WTC11 (cell line): ENCODE measurements around the gene HNRNPC. TPM values are rescaled to one million over a fixed set of nuclear protein-coding genes. Genes with fewer than 3 reads are reported as not detected.

Source experiments
- ATAC-seq: fragments of 200-7000 bp; cut with Tn5 transposase; 2 replicates; pipeline ENCODE4 v1.10.0; 2021; ENCODE audit warnings: mild to moderate bottlenecking, moderate library complexity
- CTCF ChIA-PET: fragments of 300-600 bp; sonication (Branson Sonifier 250); formaldehyde crosslinking; loops from one replicate; lab custom pipeline; 2021; ENCODE audit warnings: antibody characterized with exemption; lab: Charles Lee
- POLR2A ChIA-PET: fragments of 350-600 bp; sonication (Branson Sonifier 250); formaldehyde crosslinking; loops from one replicate; lab custom pipeline; 2021; ENCODE audit warnings: antibody characterized with exemption; lab: Charles Lee
- DNase-seq: peaks from one replicate; pipeline ENCODE4 v3.0.0; 2021; ENCODE audit warnings: low spot score
- H3K27ac Mint-ChIP-seq: 2 replicates; pipeline ENCODE4 v1.8.0; 2021; ENCODE audit warnings: mixed read lengths
- H3K27me3 Mint-ChIP-seq: 2 replicates; pipeline ENCODE4 v1.8.0; 2021; ENCODE audit warnings: low read depth, mild to moderate bottlenecking, moderate library complexity, mixed read lengths
- H3K36me3 Mint-ChIP-seq: 2 replicates; pipeline ENCODE4 v1.8.0; 2021; ENCODE audit warnings: mixed read lengths
- H3K4me1 Mint-ChIP-seq: 2 replicates; pipeline ENCODE4 v1.8.0; 2022; ENCODE audit warnings: mixed read lengths
- H3K4me3 Mint-ChIP-seq: 2 replicates; pipeline ENCODE4 v1.8.0; 2021; ENCODE audit warnings: mild to moderate bottlenecking, moderate library complexity, mixed read lengths
- H3K9me3 Mint-ChIP-seq: 2 replicates; pipeline ENCODE4 v1.8.0; 2021; ENCODE audit warnings: mixed read lengths
- CREM ChIP-seq: sonication (generic); formaldehyde crosslinking; IDR thresholded peaks from 2 replicates; pipeline ENCODE4 v1.8.1; 2022; ENCODE audit warnings: mild to moderate bottlenecking, missing genetic modification reagents, moderate library complexity
- ELF4 ChIP-seq: sonication (generic); formaldehyde crosslinking; IDR thresholded peaks from 2 replicates; pipeline ENCODE4 v1.8.1; 2022; ENCODE audit warnings: low read depth, mild to moderate bottlenecking, moderate library complexity, missing genetic modification reagents
- FOXK1 ChIP-seq: sonication (generic); formaldehyde crosslinking; IDR thresholded peaks from 2 replicates; pipeline ENCODE4 v1.8.0; 2022; ENCODE audit warnings: mild to moderate bottlenecking, moderate library complexity, missing genetic modification reagents
- GTF2I ChIP-seq: fragments of 250-450 bp; sonication (Bioruptor Pico); conservative IDR thresholded peaks from 2 replicates; pipeline ENCODE4 v1.4.0; 2021; ENCODE audit warnings: mild to moderate bottlenecking
- IRF2 ChIP-seq: sonication (generic); formaldehyde crosslinking; IDR thresholded peaks from 2 replicates; pipeline ENCODE4 v1.8.0; 2022; ENCODE audit warnings: low read depth, missing genetic modification reagents, borderline replicate concordance
- JAZF1 ChIP-seq: fragments of 250-450 bp; sonication (Bioruptor Pico); IDR thresholded peaks from 2 replicates; pipeline ENCODE4 v1.9.0; 2021; ENCODE audit warnings: moderate library complexity, mild to moderate bottlenecking, inconsistent platforms
- MXD4 ChIP-seq: fragments of 250-450 bp; sonication (Bioruptor Pico); IDR thresholded peaks from 2 replicates; pipeline ENCODE4 v1.8.0; 2021; ENCODE audit warnings: mild to moderate bottlenecking, moderate library complexity, borderline replicate concordance
- NFYB ChIP-seq: sonication (generic); formaldehyde crosslinking; conservative IDR thresholded peaks from 2 replicates; pipeline ENCODE4 v1.8.0; 2022; ENCODE audit warnings: low read depth, missing genetic modification reagents
- NR2C2 ChIP-seq: sonication (generic); formaldehyde crosslinking; IDR thresholded peaks from 2 replicates; pipeline ENCODE4 v1.8.0; 2022; ENCODE audit warnings: mild to moderate bottlenecking, missing genetic modification reagents
- RORB ChIP-seq: fragments of 250-450 bp; sonication (Bioruptor Pico); IDR thresholded peaks from 2 replicates; pipeline ENCODE4 v1.9.0; 2021; ENCODE audit warnings: mild to moderate bottlenecking
- SMAD3 ChIP-seq: sonication (generic); formaldehyde crosslinking; IDR thresholded peaks from 2 replicates; pipeline ENCODE4 v1.8.0; 2022; ENCODE audit warnings: missing genetic modification reagents, mild to moderate bottlenecking, borderline replicate concordance
- SOX15 ChIP-seq: fragments of 250-450 bp; sonication (Bioruptor Pico); IDR thresholded peaks from 2 replicates; pipeline ENCODE4 v1.9.0; 2021; ENCODE audit warnings: mild to moderate bottlenecking
- SP1 ChIP-seq: sonication (generic); formaldehyde crosslinking; conservative IDR thresholded peaks from 2 replicates; pipeline ENCODE4 v1.8.1; 2022; ENCODE audit warnings: missing genetic modification reagents
- TCF7 ChIP-seq: sonication (generic); formaldehyde crosslinking; IDR thresholded peaks from 2 replicates; pipeline ENCODE4 v1.8.0; 2022; ENCODE audit warnings: mild to moderate bottlenecking, low read depth, missing genetic modification reagents, moderate library complexity
- ZNF219 ChIP-seq: sonication (generic); formaldehyde crosslinking; IDR thresholded peaks from 2 replicates; pipeline ENCODE4 v1.8.0; 2023; ENCODE audit warnings: missing genetic modification reagents, mild to moderate bottlenecking, borderline replicate concordance
- ZNF232 ChIP-seq: sonication (generic); formaldehyde crosslinking; IDR thresholded peaks from 2 replicates; pipeline ENCODE4 v1.8.0; 2022; ENCODE audit warnings: mild to moderate bottlenecking, missing genetic modification reagents
- total RNA-seq: library from RNA; stranded (reverse); gene quantifications from 3 replicates; pipeline ENCODE4 v1.2.3, GENCODE V29; 2021
- TF ChIP-seq, protein P1 (sequence below): fragments of 250-450 bp; sonication (Bioruptor Pico); IDR thresholded peaks from 2 replicates; pipeline ENCODE4 v1.9.0; 2021; ENCODE audit warnings: mild to moderate bottlenecking
- TF ChIP-seq, protein P2 (sequence below): fragments of 250-450 bp; sonication (Bioruptor Pico); conservative IDR thresholded peaks from 2 replicates; pipeline ENCODE4 v1.9.0; 2021; ENCODE audit warnings: mild to moderate bottlenecking
- TF ChIP-seq, protein P3 (sequence below): fragments of 250-450 bp; sonication (Bioruptor Pico); IDR thresholded peaks from 2 replicates; pipeline ENCODE4 v1.8.0; 2021; ENCODE audit warnings: mild to moderate bottlenecking
- TF ChIP-seq, protein P4 (sequence below): sonication (generic); formaldehyde crosslinking; IDR thresholded peaks from 2 replicates; pipeline ENCODE4 v1.8.1; 2023; ENCODE audit warnings: mild to moderate bottlenecking, missing genetic modification reagents, moderate library complexity
- TF ChIP-seq, protein P5 (sequence below): sonication (generic); formaldehyde crosslinking; IDR thresholded peaks from 2 replicates; pipeline ENCODE4 v1.8.1; 2023; ENCODE audit warnings: mild to moderate bottlenecking, missing genetic modification reagents, moderate library complexity
- TF ChIP-seq, protein P6 (sequence below): sonication (generic); formaldehyde crosslinking; IDR thresholded peaks from 2 replicates; pipeline ENCODE4 v1.8.0; 2022; ENCODE audit warnings: mild to moderate bottlenecking, missing genetic modification reagents
- TF ChIP-seq, protein P7 (sequence below): fragments of 250-450 bp; sonication (Bioruptor Pico); IDR thresholded peaks from 2 replicates; pipeline ENCODE4 v1.9.0; 2021; ENCODE audit warnings: mild to moderate bottlenecking

The HNRNPC gene
- total RNA-seq, 1 experiment from 2014 or later = 982 TPM

DNA sequence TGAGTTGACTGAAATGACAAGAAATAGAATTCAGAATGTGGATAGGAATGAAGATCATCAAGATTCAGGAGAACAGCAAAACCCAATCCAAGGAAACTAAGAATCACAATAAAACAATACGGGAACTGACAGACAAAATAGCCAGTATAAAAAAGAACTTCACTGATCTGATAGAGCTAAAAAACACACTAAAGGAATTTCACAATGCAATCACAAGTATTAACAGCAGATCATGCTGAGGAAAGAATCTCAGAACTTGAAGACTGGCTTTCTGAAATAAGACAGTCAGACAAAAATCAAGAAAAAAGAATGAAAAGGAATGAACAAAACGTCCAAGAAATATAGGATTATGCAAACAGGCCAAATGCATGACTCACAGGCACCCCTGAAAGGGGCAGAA, 98.1 kb downstream of the HNRNPC start (continued):
- TF ChIP-seq RORB (CRISPR knock-in tag) (no peak), ZNF232 (CRISPR knock-in tag) (no peak), SP1 (CRISPR knock-in tag) (no peak), FOXK1 (CRISPR knock-in tag) (no peak)

DNA sequence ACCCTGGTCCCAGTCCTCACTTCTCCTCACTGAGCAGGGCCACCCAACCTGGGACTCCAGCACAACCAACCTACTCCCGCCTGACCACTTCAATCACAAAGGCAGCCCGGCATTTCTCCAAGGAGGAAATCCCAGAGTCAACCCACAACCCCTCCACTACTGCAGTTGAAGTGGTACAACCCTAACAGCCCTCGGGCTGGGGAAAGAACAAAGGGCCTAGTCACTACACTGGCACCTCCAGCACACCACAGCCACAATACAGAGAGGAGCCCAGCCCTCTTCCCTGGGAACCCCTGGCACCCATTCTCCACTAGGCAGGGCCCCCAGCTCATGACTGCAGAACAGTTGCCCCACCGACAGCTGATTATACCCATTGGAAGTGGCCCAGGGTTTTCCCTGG, 99.7 kb downstream of the HNRNPC start:
- Mint-ChIP-seq H3K9me3 (peaks cover 5% of the 10 kb centered on the region), H3K27ac (no peak overlapping the region), H3K4me3 (no peak overlapping the region), H3K27me3 (peaks cover 5% of the 10 kb centered on the region; the same call in 1 of the 2 replicates), H3K4me1 (no peaks in the 10 kb centered on the region), H3K36me3 (no peaks in the 10 kb centered on the region)
- ChIA-PET CTCF (interaction anchor here (0.5 kb wide), 1 partner anchor 136 kb away, joined by 4 read pairs; no protein-coding TSS in a partner anchor), POLR2A (no interaction called here)
- TF ChIP-seq, protein P1, sequence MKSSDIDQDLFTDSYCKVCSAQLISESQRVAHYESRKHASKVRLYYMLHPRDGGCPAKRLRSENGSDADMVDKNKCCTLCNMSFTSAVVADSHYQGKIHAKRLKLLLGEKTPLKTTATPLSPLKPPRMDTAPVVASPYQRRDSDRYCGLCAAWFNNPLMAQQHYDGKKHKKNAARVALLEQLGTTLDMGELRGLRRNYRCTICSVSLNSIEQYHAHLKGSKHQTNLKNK (CRISPR knock-in tag) = no peak
- no peak for TF ChIP-seq MXD4 (CRISPR knock-in tag)
- TF ChIP-seq, protein P2, sequence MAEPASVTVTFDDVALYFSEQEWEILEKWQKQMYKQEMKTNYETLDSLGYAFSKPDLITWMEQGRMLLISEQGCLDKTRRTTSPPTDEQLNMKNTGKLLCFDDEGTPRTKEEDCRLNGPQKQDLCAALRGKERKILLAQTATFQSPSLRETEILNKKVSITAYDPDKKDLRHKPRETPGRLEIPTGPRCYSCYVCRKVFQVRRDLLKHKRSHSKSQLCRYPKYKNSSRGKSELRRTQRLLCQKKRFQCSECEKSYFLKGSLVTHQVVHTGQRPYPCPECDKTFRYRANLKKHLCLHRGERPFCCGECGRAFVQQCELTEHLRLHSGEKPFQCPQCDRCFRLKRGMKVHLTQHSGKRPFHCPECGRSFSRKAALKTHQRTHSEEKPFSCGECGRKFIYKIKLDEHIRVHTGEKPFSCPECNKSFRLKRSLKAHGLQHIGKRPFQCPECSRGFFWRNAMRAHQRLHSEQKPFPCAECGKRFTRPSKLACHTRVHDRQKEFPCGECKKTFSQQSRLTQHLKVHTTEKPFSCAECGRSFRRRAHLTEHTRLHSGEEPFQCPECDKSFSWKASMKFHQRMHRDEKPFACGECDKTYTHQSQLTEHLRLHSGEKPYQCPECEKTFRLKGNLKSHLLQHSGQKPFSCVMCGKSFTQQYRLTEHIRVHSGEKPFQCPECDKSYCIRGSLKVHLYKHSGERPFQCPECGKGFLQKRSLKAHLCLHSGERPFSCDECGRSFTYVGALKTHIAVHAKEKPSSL (CRISPR knock-in tag) = no peak
- no peak for TF ChIP-seq ELF4 (CRISPR knock-in tag)
- no peak for TF ChIP-seq ZNF219 (CRISPR knock-in tag)
- TF ChIP-seq, protein P3, sequence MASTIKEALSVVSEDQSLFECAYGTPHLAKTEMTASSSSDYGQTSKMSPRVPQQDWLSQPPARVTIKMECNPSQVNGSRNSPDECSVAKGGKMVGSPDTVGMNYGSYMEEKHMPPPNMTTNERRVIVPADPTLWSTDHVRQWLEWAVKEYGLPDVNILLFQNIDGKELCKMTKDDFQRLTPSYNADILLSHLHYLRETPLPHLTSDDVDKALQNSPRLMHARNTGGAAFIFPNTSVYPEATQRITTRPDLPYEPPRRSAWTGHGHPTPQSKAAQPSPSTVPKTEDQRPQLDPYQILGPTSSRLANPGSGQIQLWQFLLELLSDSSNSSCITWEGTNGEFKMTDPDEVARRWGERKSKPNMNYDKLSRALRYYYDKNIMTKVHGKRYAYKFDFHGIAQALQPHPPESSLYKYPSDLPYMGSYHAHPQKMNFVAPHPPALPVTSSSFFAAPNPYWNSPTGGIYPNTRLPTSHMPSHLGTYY (CRISPR knock-in tag) = no peak
- no peak for TF ChIP-seq SMAD3 (CRISPR knock-in tag)
- TF ChIP-seq, protein P4, sequence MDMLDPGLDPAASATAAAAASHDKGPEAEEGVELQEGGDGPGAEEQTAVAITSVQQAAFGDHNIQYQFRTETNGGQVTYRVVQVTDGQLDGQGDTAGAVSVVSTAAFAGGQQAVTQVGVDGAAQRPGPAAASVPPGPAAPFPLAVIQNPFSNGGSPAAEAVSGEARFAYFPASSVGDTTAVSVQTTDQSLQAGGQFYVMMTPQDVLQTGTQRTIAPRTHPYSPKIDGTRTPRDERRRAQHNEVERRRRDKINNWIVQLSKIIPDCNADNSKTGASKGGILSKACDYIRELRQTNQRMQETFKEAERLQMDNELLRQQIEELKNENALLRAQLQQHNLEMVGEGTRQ = no peak
- TF ChIP-seq, protein P5, sequence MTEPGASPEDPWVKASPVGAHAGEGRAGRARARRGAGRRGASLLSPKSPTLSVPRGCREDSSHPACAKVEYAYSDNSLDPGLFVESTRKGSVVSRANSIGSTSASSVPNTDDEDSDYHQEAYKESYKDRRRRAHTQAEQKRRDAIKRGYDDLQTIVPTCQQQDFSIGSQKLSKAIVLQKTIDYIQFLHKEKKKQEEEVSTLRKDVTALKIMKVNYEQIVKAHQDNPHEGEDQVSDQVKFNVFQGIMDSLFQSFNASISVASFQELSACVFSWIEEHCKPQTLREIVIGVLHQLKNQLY = no peak
- no peak for TF ChIP-seq SOX15 (CRISPR knock-in tag)
- no peak for TF ChIP-seq TCF7 (CRISPR knock-in tag)
- DNase-seq (no peak), ATAC-seq (no peak)

DNA sequence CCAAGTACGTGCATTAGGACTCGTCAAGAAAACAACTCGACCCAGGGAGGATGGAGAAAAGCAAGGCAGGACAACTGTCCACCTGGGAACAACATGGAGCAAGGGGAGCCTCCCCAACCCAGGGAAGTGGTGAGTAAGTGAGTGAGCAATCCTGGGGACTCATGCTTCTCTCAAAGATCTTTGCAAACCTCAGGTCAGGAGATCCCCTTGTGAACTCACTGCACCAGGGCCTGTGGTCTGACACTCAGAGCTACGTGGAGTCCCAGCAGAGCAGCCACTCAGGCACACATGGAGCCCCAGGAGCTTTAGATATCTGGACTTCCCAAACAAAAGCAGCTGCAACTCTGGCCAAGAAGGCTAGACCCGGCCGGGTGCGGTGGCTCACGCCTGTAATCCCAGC, 101.2 kb downstream of the HNRNPC start:
- H3K4me3 Mint-ChIP-seq = no peak overlapping the region
- no peak for ATAC-seq
- H3K27ac Mint-ChIP-seq = no peak overlapping the region
- peaks cover 4% of the 10 kb centered on the region for H3K9me3 Mint-ChIP-seq
- H3K4me1 Mint-ChIP-seq = no peaks in the 10 kb centered on the region
- CTCF ChIA-PET = interaction anchor here (0.9 kb wide), 1 partner anchor 29 kb away, joined by 3 read pairs; no protein-coding TSS in a partner anchor
- H3K27me3 Mint-ChIP-seq = peaks cover 5% of the 10 kb centered on the region
- no peak for DNase-seq
- POLR2A ChIA-PET = interaction anchor here (0.7 kb wide), 1 partner anchor 72 kb away, joined by 7 read pairs; no protein-coding TSS in a partner anchor
- H3K36me3 Mint-ChIP-seq = no peaks in the 10 kb centered on the region
- TF ChIP-seq, protein P6, sequence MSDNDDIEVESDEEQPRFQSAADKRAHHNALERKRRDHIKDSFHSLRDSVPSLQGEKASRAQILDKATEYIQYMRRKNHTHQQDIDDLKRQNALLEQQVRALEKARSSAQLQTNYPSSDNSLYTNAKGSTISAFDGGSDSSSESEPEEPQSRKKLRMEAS (CRISPR knock-in tag) = no peak
- TF ChIP-seq NR2C2 = no peak
- TF ChIP-seq CREM (CRISPR knock-in tag) = no peak
- TF ChIP-seq IRF2 = no peak
- no peak for TF ChIP-seq JAZF1 (CRISPR knock-in tag)
- TF ChIP-seq, protein P5 = no peak
- no peak for TF ChIP-seq MXD4 (CRISPR knock-in tag)
- TF ChIP-seq SP1 (CRISPR knock-in tag) = no peak
- TF ChIP-seq GTF2I (CRISPR knock-in tag) = no peak
- TF ChIP-seq NFYB (CRISPR knock-in tag) = no peak
- TF ChIP-seq, protein P7, sequence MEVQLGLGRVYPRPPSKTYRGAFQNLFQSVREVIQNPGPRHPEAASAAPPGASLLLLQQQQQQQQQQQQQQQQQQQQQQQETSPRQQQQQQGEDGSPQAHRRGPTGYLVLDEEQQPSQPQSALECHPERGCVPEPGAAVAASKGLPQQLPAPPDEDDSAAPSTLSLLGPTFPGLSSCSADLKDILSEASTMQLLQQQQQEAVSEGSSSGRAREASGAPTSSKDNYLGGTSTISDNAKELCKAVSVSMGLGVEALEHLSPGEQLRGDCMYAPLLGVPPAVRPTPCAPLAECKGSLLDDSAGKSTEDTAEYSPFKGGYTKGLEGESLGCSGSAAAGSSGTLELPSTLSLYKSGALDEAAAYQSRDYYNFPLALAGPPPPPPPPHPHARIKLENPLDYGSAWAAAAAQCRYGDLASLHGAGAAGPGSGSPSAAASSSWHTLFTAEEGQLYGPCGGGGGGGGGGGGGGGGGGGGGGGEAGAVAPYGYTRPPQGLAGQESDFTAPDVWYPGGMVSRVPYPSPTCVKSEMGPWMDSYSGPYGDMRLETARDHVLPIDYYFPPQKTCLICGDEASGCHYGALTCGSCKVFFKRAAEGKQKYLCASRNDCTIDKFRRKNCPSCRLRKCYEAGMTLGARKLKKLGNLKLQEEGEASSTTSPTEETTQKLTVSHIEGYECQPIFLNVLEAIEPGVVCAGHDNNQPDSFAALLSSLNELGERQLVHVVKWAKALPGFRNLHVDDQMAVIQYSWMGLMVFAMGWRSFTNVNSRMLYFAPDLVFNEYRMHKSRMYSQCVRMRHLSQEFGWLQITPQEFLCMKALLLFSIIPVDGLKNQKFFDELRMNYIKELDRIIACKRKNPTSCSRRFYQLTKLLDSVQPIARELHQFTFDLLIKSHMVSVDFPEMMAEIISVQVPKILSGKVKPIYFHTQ (CRISPR knock-in tag) = no peak
- TF ChIP-seq, protein P4 = no peak
- no peak for TF ChIP-seq ZNF232 (CRISPR knock-in tag)
